Measurements from ENCODE around the gene ENAH. TPM values are rescaled to one million over a fixed set of nuclear protein-coding genes. Genes with fewer than 3 reads are reported as not detected.
"Not testable (repeated sequence)": the region's sequence is repeated elsewhere in the genome, so short reads cannot be mapped to it uniquely, and the experiment has no call there.

ENAH gene
- total RNA-seq, 2 experiments from 2014 or later = not detected

DNA sequence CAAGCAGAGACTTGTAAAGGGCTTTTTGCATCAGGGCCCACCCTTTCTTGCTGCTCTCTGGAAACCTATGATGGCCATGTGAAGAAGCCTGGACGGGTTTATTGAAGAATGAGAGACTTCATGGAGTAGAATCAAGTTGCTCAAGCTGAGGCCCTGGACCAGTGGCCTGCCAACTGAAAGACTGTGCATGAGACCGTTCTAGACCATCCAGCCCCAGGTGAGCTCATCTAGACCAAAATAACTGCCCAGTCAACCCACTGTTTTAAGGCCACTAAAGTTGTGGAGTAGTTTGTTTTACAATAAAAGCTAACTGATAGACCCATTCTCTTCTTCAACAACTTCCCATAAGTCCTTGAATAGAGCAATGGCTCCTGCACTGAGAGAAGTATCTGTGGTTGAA is 11.8 kb upstream of the ENAH start:
- Mint-ChIP-seq H3K9me3 (ENCODE audit: low read depth) (no peaks in the 10 kb centered on the region), H3K27ac (no peak overlapping the region), H3K36me3 (no peaks in the 10 kb centered on the region), H3K4me3 (no peak overlapping the region), H3K4me1 (peaks cover 4% of the 10 kb centered on the region), H3K27me3 (no peaks in the 10 kb centered on the region)
- CTCF ChIA-PET = no interaction called here
- no peak for ATAC-seq
- DNase-seq = no peak

DNA sequence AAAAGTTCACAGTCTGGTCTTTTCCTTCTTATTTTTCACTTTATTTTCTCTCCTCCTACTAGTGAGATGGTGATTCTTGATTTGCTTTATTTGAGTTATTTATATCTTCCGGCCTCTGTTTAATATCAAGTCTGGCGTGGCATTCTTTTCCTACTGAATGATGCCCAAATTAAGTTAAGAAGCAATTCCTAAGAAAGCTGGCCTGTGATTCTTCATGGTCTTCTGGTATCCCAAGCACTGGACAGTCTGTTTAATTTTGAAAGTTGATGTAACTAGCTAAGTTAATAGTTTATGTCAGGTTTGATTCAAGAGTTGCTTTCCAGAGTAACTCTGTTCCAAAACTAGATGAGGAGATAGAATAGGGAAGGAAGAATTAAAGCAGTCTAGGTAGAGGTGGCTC is 9.2 kb upstream of the ENAH start:
- Mint-ChIP-seq H3K36me3 (no peaks in the 10 kb centered on the region), H3K4me3 (no peak overlapping the region), H3K27ac (no peak overlapping the region), H3K4me1 (peaks cover 4% of the 10 kb centered on the region), H3K9me3 (ENCODE audit: low read depth) (no peaks in the 10 kb centered on the region), H3K27me3 (peaks cover 2% of the 10 kb centered on the region)
- DNase-seq (no peak), ATAC-seq (no peak)
- CTCF ChIA-PET = no interaction called here

DNA sequence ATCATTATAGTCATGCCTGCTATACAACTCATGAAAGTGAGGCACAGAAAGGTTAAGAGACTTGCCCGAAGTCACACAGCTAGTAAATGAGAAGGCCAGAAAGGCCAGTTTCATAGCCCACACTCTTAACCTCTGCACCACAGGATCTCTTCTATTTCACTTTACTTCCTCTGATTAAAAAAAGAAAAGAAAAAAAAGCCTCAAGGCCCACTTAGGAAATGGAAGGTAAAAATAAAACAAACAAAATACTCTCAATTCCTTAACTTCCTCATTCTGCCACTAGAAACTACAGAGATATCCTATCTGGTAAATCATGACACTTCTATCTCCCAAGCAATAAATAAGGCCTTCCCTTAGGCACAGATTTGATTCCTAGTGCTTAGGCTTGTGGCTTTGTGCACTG is 7.6 kb upstream of the ENAH start:
- ATAC-seq (no peak), DNase-seq (no peak)
- Mint-ChIP-seq H3K9me3 (ENCODE audit: low read depth) (no peaks in the 10 kb centered on the region), H3K27me3 (peaks cover 6% of the 10 kb centered on the region), H3K4me1 (peaks cover 4% of the 10 kb centered on the region), H3K4me3 (no peak overlapping the region), H3K36me3 (no peaks in the 10 kb centered on the region), H3K27ac (no peak overlapping the region)
- CTCF ChIA-PET = interaction anchor here (1.0 kb wide), 1 partner anchor 284 kb away, joined by 3 read pairs; no protein-coding TSS in a partner anchor

DNA sequence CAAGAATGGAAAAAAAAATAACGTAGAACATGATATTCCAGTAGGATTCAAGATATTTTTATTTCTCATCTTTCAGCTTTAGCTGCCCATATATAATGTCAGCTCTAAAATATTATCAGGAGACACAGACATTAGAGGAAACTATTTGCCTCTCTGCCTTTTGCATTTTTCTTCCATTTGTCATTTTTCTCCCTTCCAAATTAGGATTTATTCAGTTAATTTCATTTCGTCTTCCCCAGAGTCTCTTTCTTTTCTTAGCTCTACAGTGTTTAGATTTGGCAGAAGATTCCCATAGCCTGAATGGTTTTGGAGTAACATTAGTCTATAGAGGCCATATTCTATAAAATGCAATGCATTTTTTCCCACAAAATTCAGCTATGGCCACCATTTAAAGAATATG is 5.1 kb upstream of the ENAH start:
- no peak for DNase-seq
- no peak for ATAC-seq
- Mint-ChIP-seq H3K27me3 (peaks cover 24% of the 10 kb centered on the region), H3K36me3 (no peaks in the 10 kb centered on the region), H3K9me3 (ENCODE audit: low read depth) (no peaks in the 10 kb centered on the region), H3K27ac (no peak overlapping the region), H3K4me1 (peaks cover 12% of the 10 kb centered on the region), H3K4me3 (no peak overlapping the region)
- CTCF ChIA-PET = no interaction called here

DNA sequence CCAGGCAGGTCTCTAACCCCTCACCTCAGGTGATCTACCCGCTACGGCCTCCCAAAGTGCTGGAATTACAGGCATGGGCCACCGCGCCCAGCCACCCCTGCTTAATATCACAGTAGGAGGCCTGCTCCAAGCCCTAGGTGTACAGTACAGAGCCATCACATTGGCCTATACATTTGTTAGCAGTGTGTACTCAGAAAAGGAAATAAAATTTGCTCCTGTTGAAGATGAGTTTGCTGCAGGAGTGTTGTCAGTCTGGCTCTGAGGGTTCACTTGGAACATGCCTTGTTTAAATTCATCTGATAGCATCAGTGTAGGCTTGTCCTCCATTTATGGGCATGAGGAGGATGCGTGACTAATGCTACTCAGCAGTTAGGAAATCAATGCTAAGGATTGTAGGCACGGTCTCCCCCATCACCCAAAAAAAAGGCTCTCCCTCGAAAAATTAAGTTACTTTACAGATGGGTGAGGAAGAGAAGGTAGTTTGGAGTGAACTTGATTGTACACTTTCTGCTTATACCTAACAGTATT is 4.6 kb upstream of the ENAH start:
- H3K36me3 Mint-ChIP-seq = no peaks in the 10 kb centered on the region
- ATAC-seq = no peak
- H3K4me1 Mint-ChIP-seq = peaks cover 12% of the 10 kb centered on the region
- H3K27me3 Mint-ChIP-seq = peaks cover 24% of the 10 kb centered on the region
- no peak overlapping the region for H3K27ac Mint-ChIP-seq
- H3K9me3 Mint-ChIP-seq (ENCODE audit: low read depth) = no peaks in the 10 kb centered on the region
- DNase-seq = no peak
- no peak overlapping the region for H3K4me3 Mint-ChIP-seq
- CTCF ChIA-PET = no interaction called here

DNA sequence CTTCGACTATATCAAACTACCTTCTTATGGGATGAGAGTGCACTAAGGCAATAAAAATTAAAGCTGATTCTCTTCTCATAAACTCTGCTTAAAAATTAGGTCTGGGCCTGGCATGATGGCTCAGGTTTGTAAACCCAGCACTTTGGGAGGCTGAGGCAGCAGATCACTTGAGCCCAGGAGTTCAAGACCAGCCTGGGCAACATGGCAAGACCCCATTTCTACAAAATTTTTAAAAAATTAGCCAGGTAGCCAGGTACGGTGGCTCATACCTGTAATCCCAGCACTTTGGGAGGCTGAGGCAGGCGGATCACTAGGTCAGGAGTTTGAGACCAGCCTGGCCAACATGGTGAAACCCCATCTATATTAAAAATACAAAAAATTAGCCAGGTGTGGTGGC is 3.3 kb upstream of the ENAH start:
- peaks cover 36% of the 10 kb centered on the region for H3K27me3 Mint-ChIP-seq

DNA sequence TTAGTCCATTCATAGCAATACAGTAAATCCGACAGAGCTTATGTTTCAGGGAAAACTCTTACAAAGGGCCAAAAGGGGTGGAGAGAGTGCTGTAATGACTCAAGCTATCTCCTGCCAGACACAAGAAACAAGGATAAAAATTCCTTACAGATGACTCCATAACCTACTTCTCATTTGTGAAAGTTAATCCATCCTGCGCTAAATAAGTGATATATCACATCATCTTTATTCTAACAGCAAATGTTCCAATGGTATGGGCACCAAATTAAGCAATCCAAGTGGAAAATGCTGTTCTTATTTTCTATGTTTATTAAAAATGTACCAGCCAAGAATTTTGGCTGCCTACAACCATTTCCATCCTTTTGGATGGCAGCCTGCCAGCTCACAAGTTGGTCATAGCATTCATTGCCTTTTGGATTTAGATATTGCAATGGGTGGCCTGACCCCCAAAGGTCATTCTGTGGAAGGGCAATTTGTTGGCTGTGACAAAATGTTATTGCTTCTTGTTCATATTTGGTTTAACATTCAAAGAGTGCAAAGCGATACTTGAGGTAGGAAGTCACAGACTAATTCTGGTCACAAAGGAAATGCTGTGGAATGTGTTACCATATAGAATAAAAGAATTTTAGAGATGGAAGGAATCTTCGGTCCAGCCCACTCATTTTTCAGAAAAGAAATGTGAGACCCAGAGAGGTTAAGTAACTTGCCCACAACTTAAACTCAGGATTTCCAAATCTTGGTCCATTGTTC is 2.8 kb upstream of the ENAH start:
- DNase-seq = no peak
- Mint-ChIP-seq H3K9me3 (ENCODE audit: low read depth) (no peaks in the 10 kb centered on the region), H3K36me3 (no peaks in the 10 kb centered on the region), H3K4me3 (no peak overlapping the region), H3K4me1 (peaks cover 17% of the 10 kb centered on the region), H3K27ac (no peak overlapping the region), H3K27me3 (peaks cover 42% of the 10 kb centered on the region)
- no peak for ATAC-seq
- CTCF ChIA-PET = interaction anchor here (1.2 to 1.6 kb wide), 2 partner anchors 117 to 178 kb away, joined by 3 to 7 read pairs; no protein-coding TSS in a partner anchor

More for the DNA sequence above, 3.3 kb upstream of the ENAH start:
- not testable (repeated sequence) for H3K4me3 Mint-ChIP-seq; H3K9me3 Mint-ChIP-seq (ENCODE audit: low read depth); H3K27ac Mint-ChIP-seq; H3K36me3 Mint-ChIP-seq; DNase-seq; ATAC-seq
- peaks cover 18% of the 10 kb centered on the region for H3K4me1 Mint-ChIP-seq
- CTCF ChIA-PET = interaction anchor here (1.6 kb wide), 1 partner anchor 178 kb away, joined by 7 read pairs; no protein-coding TSS in a partner anchor

DNA sequence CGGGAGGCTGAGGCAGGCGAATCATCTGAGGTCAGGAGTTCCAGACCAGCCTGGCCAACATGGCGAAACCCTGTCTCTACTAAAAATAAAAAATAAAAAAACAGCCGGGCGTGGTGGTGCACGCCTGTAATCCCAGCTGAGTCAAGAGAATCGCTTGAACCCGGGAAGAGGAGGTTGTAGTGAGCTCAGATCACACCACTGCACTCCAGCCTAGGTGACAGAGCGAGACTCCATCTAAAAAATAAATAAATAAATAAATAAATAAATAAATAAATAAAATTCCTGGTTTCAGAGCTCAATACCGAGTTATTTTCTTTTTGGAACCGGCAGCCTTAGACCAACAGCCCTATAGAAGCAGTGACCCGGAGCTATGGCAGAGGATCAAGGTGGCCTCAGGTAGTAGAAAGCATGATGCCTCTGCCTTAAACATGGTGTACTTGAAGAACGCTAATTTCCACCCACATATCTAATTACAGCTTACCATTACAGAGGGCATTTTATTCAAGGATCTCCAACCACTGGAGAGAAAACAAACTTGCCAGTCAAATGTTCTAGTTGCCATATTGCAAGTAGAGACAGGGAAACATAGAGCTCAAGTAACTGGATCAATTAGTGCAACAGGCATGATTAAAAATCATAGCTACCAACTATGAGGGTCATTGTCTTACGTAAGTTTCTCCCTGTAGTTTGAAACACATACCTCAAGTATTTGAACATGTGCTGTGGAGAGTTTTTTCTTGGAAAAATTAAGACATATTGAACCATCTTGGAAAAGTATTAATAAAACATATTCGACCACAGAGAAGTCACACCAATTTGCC is 2.0 kb upstream of the ENAH start:
- ATAC-seq = no peak
- no peak overlapping the region for H3K4me3 Mint-ChIP-seq

DNA sequence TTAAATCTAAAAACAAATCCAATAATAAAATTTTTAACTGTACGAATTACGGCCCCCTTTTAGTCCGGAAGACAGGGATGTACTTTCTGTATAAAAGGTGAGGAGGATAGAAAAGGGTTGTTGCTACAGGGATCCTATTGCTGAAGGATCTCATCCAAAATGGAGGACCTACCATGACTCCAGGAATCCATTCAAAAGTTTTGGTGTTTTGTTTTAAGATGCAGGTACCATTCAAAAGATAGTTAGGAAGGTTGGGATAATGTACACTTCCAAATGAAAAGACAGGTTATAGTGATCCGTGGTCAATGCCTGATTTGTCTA is 1.3 kb upstream of the ENAH start:
- CTCF ChIA-PET = no interaction called here
- Mint-ChIP-seq H3K27me3 (peaks cover 53% of the 10 kb centered on the region), H3K4me3 (peak overlapping the region; percentile 58)

More for the DNA sequence above, 2.0 kb upstream of the ENAH start:
- Mint-ChIP-seq H3K27ac (no peak overlapping the region), H3K4me1 (peaks cover 14% of the 10 kb centered on the region), H3K36me3 (no peaks in the 10 kb centered on the region), H3K9me3 (ENCODE audit: low read depth) (no peaks in the 10 kb centered on the region), H3K27me3 (peaks cover 50% of the 10 kb centered on the region)
- CTCF ChIA-PET = interaction anchor here (1.2 to 1.6 kb wide), 2 partner anchors 118 to 177 kb away, joined by 3 to 7 read pairs; no protein-coding TSS in a partner anchor
- DNase-seq = no peak

DNA sequence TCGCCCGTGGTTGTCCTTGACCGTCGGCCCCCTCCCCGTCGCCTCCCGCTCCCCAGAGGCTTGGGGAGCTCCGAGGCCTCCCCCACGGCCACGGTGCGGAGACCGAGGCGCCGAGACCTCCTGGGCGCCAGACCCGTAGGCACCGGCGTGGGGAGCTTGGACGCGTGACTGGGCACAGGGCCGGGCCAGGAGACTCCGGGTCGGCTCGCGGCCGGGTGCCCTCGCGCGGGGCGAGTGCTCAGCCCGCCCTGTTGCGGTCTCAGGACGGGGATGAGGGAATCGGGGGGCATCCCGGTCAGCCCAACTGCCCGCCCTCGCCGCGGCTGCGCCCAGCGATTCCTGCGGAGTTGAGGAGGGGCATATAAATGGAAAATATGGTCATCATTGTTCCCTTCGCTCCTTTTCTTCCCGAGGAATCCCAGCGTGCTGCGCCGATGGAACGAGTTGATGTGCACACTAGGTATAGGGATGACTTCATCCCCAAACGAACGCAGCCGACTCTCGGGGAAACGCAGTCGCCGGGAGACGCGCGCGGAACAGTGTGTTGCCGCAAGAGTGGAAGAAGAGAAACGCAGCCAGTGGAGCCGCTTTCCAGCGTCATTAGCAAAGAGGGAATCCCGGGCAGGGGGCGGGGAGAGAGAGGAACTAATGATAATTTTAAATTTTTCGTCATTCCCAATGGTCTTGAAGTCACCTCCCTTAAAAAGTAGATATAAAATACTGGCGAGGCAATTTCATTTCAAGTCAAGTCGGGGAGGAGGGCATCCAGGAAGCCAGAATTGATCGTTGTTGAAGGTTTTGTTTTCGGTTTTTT is 747 bp upstream of the ENAH start:
- no peaks in the 10 kb centered on the region for H3K9me3 Mint-ChIP-seq (ENCODE audit: low read depth)
- DNase-seq (peak; percentile 46), ATAC-seq (peak; percentile 45)
- CTCF ChIA-PET = no interaction called here
- H3K4me3 Mint-ChIP-seq = peak overlapping the region; percentile 58
- peaks cover 53% of the 10 kb centered on the region for H3K27me3 Mint-ChIP-seq
- H3K27ac Mint-ChIP-seq = no peak overlapping the region
- peaks cover 14% of the 10 kb centered on the region for H3K4me1 Mint-ChIP-seq
- H3K36me3 Mint-ChIP-seq = no peaks in the 10 kb centered on the region

More for the DNA sequence above, 1.3 kb upstream of the ENAH start:
- DNase-seq (no peak), ATAC-seq (no peak)
- no peaks in the 10 kb centered on the region for H3K9me3 Mint-ChIP-seq (ENCODE audit: low read depth)
- peaks cover 14% of the 10 kb centered on the region for H3K4me1 Mint-ChIP-seq
- H3K36me3 Mint-ChIP-seq = no peaks in the 10 kb centered on the region
- H3K27ac Mint-ChIP-seq = no peak overlapping the region

DNA sequence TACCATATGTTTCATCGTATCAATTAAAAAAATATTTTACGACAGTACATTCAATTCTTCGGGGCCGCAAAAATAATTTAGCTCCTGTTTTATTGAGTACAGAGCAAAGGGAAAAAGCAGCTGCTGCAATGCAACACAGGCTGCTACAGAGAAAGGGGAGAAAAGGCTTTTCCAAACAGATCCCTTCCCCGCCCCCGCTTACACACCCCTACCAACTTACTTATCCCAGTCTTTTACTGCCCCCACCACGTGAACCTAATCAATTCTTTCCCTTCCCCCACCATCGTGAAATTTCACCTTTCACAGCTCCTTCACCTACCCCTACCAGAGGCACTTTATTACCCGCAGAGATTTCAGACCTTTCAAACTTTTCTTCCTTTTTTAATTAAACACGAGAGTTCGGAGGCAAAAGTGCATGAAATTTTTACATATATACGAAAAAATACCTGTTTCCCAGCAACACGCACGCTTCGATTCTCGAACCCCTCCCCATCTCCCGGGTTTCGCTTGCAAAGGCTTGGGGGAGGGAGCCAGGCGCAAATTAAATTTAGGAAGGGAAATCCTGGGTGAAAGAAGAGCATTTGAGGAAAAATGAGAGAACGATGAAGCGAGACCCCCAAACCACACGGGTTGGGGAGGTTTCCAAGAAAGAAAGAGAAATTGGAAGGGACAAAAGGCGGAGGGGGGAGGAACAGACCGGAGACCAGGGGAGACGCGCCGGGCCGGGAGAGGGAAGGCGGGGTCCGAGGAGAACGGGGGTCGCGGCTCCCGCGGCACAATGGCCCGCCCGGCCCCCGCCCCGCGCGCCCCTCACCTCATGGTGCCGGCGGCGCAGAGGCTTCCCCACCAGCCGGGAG is 823 bp downstream of the ENAH start:
- H3K4me3 Mint-ChIP-seq = peak overlapping the region; percentile 77
- peaks cover 61% of the 10 kb centered on the region for H3K27me3 Mint-ChIP-seq
- DNase-seq (no peak), ATAC-seq (no peak)
- H3K36me3 Mint-ChIP-seq = no peaks in the 10 kb centered on the region
- H3K4me1 Mint-ChIP-seq = peaks cover 14% of the 10 kb centered on the region
- no peak overlapping the region for H3K27ac Mint-ChIP-seq
- H3K9me3 Mint-ChIP-seq (ENCODE audit: low read depth) = no peaks in the 10 kb centered on the region
- CTCF ChIA-PET = no interaction called here

DNA sequence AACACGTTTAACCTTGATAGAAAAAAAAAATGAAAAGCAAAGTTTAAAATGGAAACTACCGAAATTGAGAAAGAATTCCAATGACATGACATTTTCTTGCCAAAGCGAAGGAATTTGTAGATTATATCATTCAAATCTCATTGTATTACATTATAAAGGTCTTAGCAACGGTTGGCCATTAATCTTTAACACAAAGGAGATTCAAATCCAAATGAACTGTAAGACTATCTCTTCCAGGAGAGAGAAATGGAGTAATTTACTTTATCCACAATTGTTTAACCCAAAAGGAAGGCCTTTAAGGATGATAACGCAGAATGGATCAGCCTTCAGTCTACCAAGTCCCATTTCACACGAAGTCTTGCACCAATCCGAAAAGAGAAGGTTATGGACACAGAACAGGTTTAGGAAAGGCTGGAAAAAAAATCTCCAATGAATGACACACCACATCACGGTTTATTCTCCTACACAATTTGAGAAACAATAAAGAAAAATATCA is 1.5 kb downstream of the ENAH start:
- H3K4me3 Mint-ChIP-seq = no peak overlapping the region
- CTCF ChIA-PET = no interaction called here
- H3K9me3 Mint-ChIP-seq (ENCODE audit: low read depth) = no peaks in the 10 kb centered on the region
- DNase-seq (no peak), ATAC-seq (no peak)
- H3K27me3 Mint-ChIP-seq = peaks cover 61% of the 10 kb centered on the region
- H3K27ac Mint-ChIP-seq = no peak overlapping the region
- H3K4me1 Mint-ChIP-seq = peaks cover 14% of the 10 kb centered on the region
- H3K36me3 Mint-ChIP-seq = no peaks in the 10 kb centered on the region
